ENCODE measurements around the gene HRH3. TPM values are rescaled to one million over a fixed set of nuclear protein-coding genes. Genes with fewer than 3 reads are reported as not detected.

Gene HRH3
- total RNA-seq, 6 donors from 2014 or later, result not detected

- no peak overlapping the region for H3K27ac ChIP-seq
- TF ChIP-seq EP300 (IDR thresholded peaks at IDR 0.05) (no peak), POLR2AphosphoS5 (IDR thresholded peaks at IDR 0.05) (no peak), CTCF (IDR thresholded peaks at IDR 0.05) (no peak), POLR2A (IDR thresholded peaks at IDR 0.05) (no peak)
- H3K27me3 ChIP-seq, result no peaks in the 10 kb centered on the region
- H3K4me1 ChIP-seq, result no peaks in the 10 kb centered on the region
- WGBS, 2 donors, result 82 to 85% methylated on average over 8 of the region's 8 CpGs
- ATAC-seq (ENCODE audit: low FRiP score in 2 of 2) (no peak), DNase-seq (no peak)
- no peaks in the 10 kb centered on the region for H3K9me3 ChIP-seq
- peaks cover 0 to 71% (median 32%) of the 10 kb centered on the region in 4 donors for H3K36me3 ChIP-seq
- H3K4me3 ChIP-seq, result no peak overlapping the region
Observed at GRCh38 chr20:62171245-62171644, 48.8 kb downstream of the HRH3 start.

- Histone ChIP-seq H3K27me3 (no peaks in the 10 kb centered on the region), H3K36me3 (peaks cover 0 to 71% (median 38%) of the 10 kb centered on the region in 4 donors), H3K4me1 (no peaks in the 10 kb centered on the region), H3K9me3 (no peaks in the 10 kb centered on the region), H3K4me3 (no peak overlapping the region), H3K27ac (no peak overlapping the region)
- WGBS, 2 donors, result 96% methylated on average over 9 of the region's 9 CpGs
- TF ChIP-seq CTCF (IDR thresholded peaks at IDR 0.05) (no peak), EP300 (IDR thresholded peaks at IDR 0.05) (no peak)
- no peak for ATAC-seq (ENCODE audit: low FRiP score in 2 of 2)
- no peak for DNase-seq
Observed at GRCh38 chr20:62170536-62170935, 49.5 kb downstream of the HRH3 start.

- Histone ChIP-seq H3K4me3 (no peak overlapping the region), H3K27ac (no peak overlapping the region), H3K36me3 (peaks cover 0 to 71% (median 46%) of the 10 kb centered on the region in 4 donors), H3K9me3 (no peaks in the 10 kb centered on the region), H3K27me3 (no peaks in the 10 kb centered on the region), H3K4me1 (no peaks in the 10 kb centered on the region)
- whole genome bisulfite sequencing, 2 donors, result 94 to 97% methylated on average over 15 to 23 of the region's 23 CpGs
- TF ChIP-seq EP300 (IDR thresholded peaks at IDR 0.05), result no peak
- TF ChIP-seq POLR2A (IDR thresholded peaks at IDR 0.05), result no peak
- no peak for TF ChIP-seq CTCF (IDR thresholded peaks at IDR 0.05)
- TF ChIP-seq POLR2AphosphoS5 (IDR thresholded peaks at IDR 0.05), result no peak
- ATAC-seq (ENCODE audit: low FRiP score in 2 of 2), result no peak
- DNase-seq, result peak in 1 of 2 donors; percentile 62
Observed at GRCh38 chr20:62168890-62169435, 51.1 kb downstream of the HRH3 start.

- Histone ChIP-seq H3K4me1 (no peaks in the 10 kb centered on the region), H3K9me3 (no peaks in the 10 kb centered on the region), H3K27ac (no peak overlapping the region), H3K36me3 (peaks cover 0 to 71% (median 54%) of the 10 kb centered on the region in 4 donors), H3K27me3 (no peaks in the 10 kb centered on the region), H3K4me3 (no peak overlapping the region)
- DNase-seq (no peak), ATAC-seq (ENCODE audit: low FRiP score in 2 of 2) (no peak)
- no peak for TF ChIP-seq CTCF (IDR thresholded peaks at IDR 0.05)
- WGBS, 2 donors, result 75 to 97% methylated on average over 4 of the region's 4 CpGs
Observed at GRCh38 chr20:62168061-62168460, 52.0 kb downstream of the HRH3 start.

- DNase-seq (no peak), ATAC-seq (ENCODE audit: low FRiP score in 2 of 2) (no peak)
- Histone ChIP-seq H3K9me3 (no peaks in the 10 kb centered on the region), H3K27ac (no peak overlapping the region), H3K36me3 (peaks cover 0 to 71% (median 55%) of the 10 kb centered on the region in 4 donors), H3K4me1 (no peaks in the 10 kb centered on the region), H3K4me3 (no peak overlapping the region), H3K27me3 (no peaks in the 10 kb centered on the region)
- TF ChIP-seq POLR2AphosphoS5 (IDR thresholded peaks at IDR 0.05) (no peak), POLR2A (IDR thresholded peaks at IDR 0.05) (no peak), EP300 (IDR thresholded peaks at IDR 0.05) (no peak), CTCF (IDR thresholded peaks at IDR 0.05) (no peak)
- 68 to 85% methylated on average over 6 of the region's 6 CpGs for WGBS, 2 donors
Observed at GRCh38 chr20:62167474-62167873, 52.6 kb downstream of the HRH3 start.
